Measurements from ENCODE around the gene GPR137C. TPM values are rescaled to one million over a fixed set of nuclear protein-coding genes. Genes with fewer than 3 reads are reported as not detected.
A peak's percentile ranks its signal among the peaks of the same experiment; 100 is the strongest.

GPR137C gene
- total and polyA plus RNA-seq, 2 of the 13 experiments (the other 11 are each of a cell fraction or from before 2014, with no cell fraction given): 0.34 to 0.51 TPM

- TF ChIP-seq KMT2B (CRISPR knock-in tag; IDR thresholded peaks at IDR 0.05) (peak; percentile 90), PHF20 (CRISPR knock-in tag; IDR thresholded peaks at IDR 0.05) (peak; percentile 56), NFAT5 (CRISPR knock-in tag; IDR thresholded peaks at IDR 0.05) (peak; percentile 76; the same call in 1 of the 2 replicates), ZNF710 (CRISPR knock-in tag; IDR thresholded peaks at IDR 0.05; ENCODE audit: borderline replicate concordance) (no peak), FOXO1 (CRISPR knock-in tag; IDR thresholded peaks at IDR 0.05) (peak; percentile 35; the same call in 1 of the 2 replicates), SKI (IDR thresholded peaks at IDR 0.05; ENCODE audit: partially characterized antibody) (peak; percentile 68), ZBTB34 (CRISPR knock-in tag; IDR thresholded peaks at IDR 0.05) (no peak), KAT7 (CRISPR knock-in tag; IDR thresholded peaks at IDR 0.05; ENCODE audit: borderline replicate concordance) (no peak), LCORL (IDR thresholded peaks at IDR 0.05) (no peak), LCORL (CRISPR knock-in tag; IDR thresholded peaks at IDR 0.05) (peak; percentile 64; the same call in 1 of the 2 replicates), MLXIP (CRISPR knock-in tag; IDR thresholded peaks at IDR 0.05; ENCODE audit: borderline replicate concordance) (no peak; the same call in 1 of the 2 replicates), ZBTB4 (CRISPR knock-in tag; IDR thresholded peaks at IDR 0.05; ENCODE audit: borderline replicate concordance) (peak; percentile 50; the same call in 1 of the 2 replicates)
Measured at GRCh38 chr14:52552063-52552988, at the start of gene GPR137C, which contains the start of gene TXNDC16 (continued).

All from HepG2 (cell line).